Stomach smooth muscle (tissue), 2 donors: ENCODE data around the gene IRF9.

Experiments used
- H3K27ac ChIP-seq: one replicate; pipeline ENCODE4 v1.7.0; 2013; ENCODE audit warnings: mild to moderate bottlenecking, low read length, inconsistent platforms
- H3K27me3 ChIP-seq, 2 donors: one replicate each; pipeline ENCODE4 v1.7.0; 2013; ENCODE audit warnings: low read length in 2 of 2; ENCODE audit not compliant: insufficient read depth in 2 of 2, control insufficient read depth in 1 of 2
- H3K36me3 ChIP-seq, 2 donors: one replicate each; pipeline ENCODE4 v1.7.0; 2013; ENCODE audit warnings: low read length in 2 of 2; ENCODE audit not compliant: control insufficient read depth in 2 of 2, insufficient read depth in 2 of 2
- H3K4me1 ChIP-seq: one replicate; pipeline ENCODE4 v1.7.0; 2013; ENCODE audit warnings: low read length; ENCODE audit not compliant: control insufficient read depth, insufficient read depth
- H3K4me3 ChIP-seq, 2 donors: one replicate each; pipeline ENCODE4 v1.7.0; 2013; ENCODE audit warnings: low read length in 2 of 2
- H3K9ac ChIP-seq, 2 donors: one replicate each; pipeline ENCODE4 v1.7.0; 2013; ENCODE audit warnings: low read length in 2 of 2, mild to moderate bottlenecking in 1 of 2
- H3K9me3 ChIP-seq, 2 donors: one replicate each; pipeline ENCODE4 v1.7.0; 2013; ENCODE audit warnings: low read length in 2 of 2; ENCODE audit not compliant: control insufficient read depth in 2 of 2
- donor health status: healthy.
- donor health status: Pancreatic carcinoma.

IRF9 gene

GRCh38 chr14:24121210-24121609 is 39.9 kb upstream of the IRF9 start:
- Histone ChIP-seq H3K9ac (no peak overlapping the region), H3K4me3 (no peak overlapping the region), H3K36me3 (peaks cover 47 to 51% of the 10 kb centered on the region in 2 donors), H3K4me1 (peaks cover 5% of the 10 kb centered on the region), H3K9me3 (no peaks in the 10 kb centered on the region), H3K27me3 (no peaks in the 10 kb centered on the region), H3K27ac (no peak overlapping the region)

DNA sequence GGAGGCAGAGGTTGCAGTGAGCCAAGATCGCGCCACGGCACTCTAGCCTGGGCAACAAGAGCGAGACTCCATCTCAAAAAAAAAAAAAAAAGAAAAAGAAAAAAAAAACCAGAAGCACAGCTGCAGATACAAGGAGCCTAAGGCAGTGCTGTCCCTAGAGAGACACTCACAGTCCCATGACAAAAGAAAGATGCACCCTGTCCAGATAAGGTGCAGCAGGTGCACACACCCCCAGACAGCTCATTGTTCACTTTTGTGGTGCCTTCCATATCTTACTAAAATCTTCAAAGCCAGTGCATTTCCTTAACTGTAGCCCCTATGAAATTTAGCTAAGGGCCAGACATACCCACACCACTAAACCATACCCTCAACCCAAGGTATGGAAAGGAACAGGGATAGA is 38.6 kb upstream of the IRF9 start:
- no peaks in the 10 kb centered on the region for H3K4me1 ChIP-seq
- H3K27me3 ChIP-seq: no peaks in the 10 kb centered on the region
- H3K36me3 ChIP-seq: peaks cover 47% of the 10 kb centered on the region in 2 donors
- no peak overlapping the region for H3K27ac ChIP-seq
- no peak overlapping the region for H3K4me3 ChIP-seq
- no peak overlapping the region for H3K9ac ChIP-seq
- no peaks in the 10 kb centered on the region for H3K9me3 ChIP-seq

DNA sequence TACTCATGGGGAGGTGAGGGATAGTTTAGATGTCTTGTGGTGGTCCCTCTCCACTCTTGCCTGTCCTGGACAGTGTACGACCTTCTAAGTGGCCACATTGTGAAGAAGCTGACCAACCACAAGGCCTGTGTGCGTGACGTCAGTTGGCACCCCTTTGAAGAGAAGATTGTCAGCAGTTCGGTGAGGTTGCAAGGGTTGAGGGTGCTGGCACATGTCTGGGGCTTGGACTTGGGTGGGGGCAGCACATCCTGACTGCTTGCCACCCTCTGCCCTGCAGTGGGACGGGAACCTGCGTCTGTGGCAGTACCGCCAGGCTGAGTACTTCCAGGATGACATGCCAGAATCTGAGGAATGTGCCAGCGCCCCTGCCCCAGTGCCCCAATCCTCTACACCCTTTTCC is 38.2 kb upstream of the IRF9 start:
- no peaks in the 10 kb centered on the region for H3K4me1 ChIP-seq
- no peak overlapping the region for H3K27ac ChIP-seq
- no peaks in the 10 kb centered on the region for H3K27me3 ChIP-seq
- no peak overlapping the region for H3K4me3 ChIP-seq
- no peak overlapping the region for H3K9ac ChIP-seq
- H3K9me3 ChIP-seq: no peaks in the 10 kb centered on the region
- peaks cover 42 to 44% of the 10 kb centered on the region in 2 donors for H3K36me3 ChIP-seq

- H3K4me1 ChIP-seq: no peaks in the 10 kb centered on the region
- H3K9ac ChIP-seq: no peak overlapping the region
- H3K36me3 ChIP-seq: peaks cover 34 to 36% of the 10 kb centered on the region in 2 donors
- no peaks in the 10 kb centered on the region for H3K9me3 ChIP-seq
- H3K27me3 ChIP-seq: no peaks in the 10 kb centered on the region
- no peak overlapping the region for H3K4me3 ChIP-seq
- no peak overlapping the region for H3K27ac ChIP-seq
Measured at GRCh38 chr14:24123424-24124417, 37.3 kb upstream of the IRF9 start.

GRCh38 chr14:24126939-24127338 is 34.1 kb upstream of the IRF9 start:
- Histone ChIP-seq H3K27me3 (no peaks in the 10 kb centered on the region), H3K9me3 (no peaks in the 10 kb centered on the region), H3K4me1 (no peaks in the 10 kb centered on the region), H3K36me3 (peaks cover 11 to 13% of the 10 kb centered on the region in 2 donors), H3K27ac (no peak overlapping the region), H3K4me3 (no peak overlapping the region), H3K9ac (no peak overlapping the region)

- no peak overlapping the region for H3K9ac ChIP-seq
- peaks cover 8 to 9% of the 10 kb centered on the region in 2 donors for H3K36me3 ChIP-seq
- no peaks in the 10 kb centered on the region for H3K27me3 ChIP-seq
- H3K9me3 ChIP-seq: no peaks in the 10 kb centered on the region
- no peak overlapping the region for H3K4me3 ChIP-seq
- H3K27ac ChIP-seq: no peak overlapping the region
- no peaks in the 10 kb centered on the region for H3K4me1 ChIP-seq
Measured at GRCh38 chr14:24127673-24128072, 33.4 kb upstream of the IRF9 start.

DNA sequence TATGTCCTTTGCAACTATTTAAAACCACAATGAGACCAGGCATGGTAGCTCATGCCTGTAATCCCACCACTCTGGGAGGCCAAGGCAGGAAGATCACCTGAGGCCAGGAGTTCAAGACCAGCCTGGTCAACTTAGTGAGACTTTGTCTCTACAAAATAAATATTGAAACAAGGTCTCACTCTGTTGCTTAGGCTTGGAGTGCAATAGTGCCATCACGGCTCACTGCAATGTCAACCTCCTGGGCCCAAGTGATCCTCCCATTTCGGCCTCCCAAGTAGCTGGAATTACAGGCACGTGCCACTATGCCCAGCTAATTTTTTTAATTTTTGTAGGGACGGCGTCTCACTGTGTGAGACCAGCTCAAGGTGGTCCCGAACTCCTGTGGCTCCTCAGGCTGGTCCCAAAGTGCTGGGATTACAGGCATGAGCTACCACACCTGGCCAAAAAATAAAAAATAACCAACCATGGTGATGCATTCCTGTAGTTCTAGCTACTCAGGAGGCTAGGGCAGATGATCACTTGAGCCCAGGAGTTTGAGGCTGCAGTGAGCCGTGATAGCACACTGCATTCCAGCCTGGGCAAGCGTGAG is 31.6 kb upstream of the IRF9 start:
- Histone ChIP-seq H3K36me3 (no peaks in the 10 kb centered on the region), H3K27ac (no peak overlapping the region)

DNA sequence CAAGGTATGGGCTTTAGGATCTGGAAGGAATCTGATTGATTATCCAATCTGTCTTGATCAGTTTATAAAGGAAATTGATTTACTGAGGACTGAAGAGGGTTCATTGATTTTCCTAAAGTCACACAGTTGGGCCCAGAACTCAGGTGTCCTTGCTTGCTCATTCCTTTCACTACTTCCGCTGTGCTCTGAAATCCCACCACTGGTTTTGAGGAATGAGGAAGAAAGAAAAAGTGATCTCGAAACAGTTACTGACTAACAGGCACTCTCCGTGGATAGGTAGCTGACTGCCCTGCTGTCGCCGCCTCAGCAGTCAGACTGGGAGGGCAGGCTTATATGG is 30.7 kb upstream of the IRF9 start, which contains the start of gene FITM1:
Gene FITM1 (plus strand): TSS at position 280 of the 337 bp plus-strand sequence. CDS start 905 bp downstream, outside the sequence.
- Histone ChIP-seq H3K27ac (no peak within 1 kb of the TSS), H3K9ac (no peak within 1 kb of the TSS), H3K27me3 (no peaks in the 10 kb centered on the region), H3K36me3 (no peaks in the 10 kb centered on the region), H3K4me1 (peaks cover 1% of the 10 kb centered on the region), H3K4me3 (no peak within 1 kb of the TSS), H3K9me3 (no peaks in the 10 kb centered on the region)

More for the DNA sequence above, 31.6 kb upstream of the IRF9 start:
- Histone ChIP-seq H3K4me1 (no peaks in the 10 kb centered on the region), H3K9ac (no peak overlapping the region), H3K27me3 (no peaks in the 10 kb centered on the region), H3K9me3 (no peaks in the 10 kb centered on the region), H3K4me3 (no peak overlapping the region)

- Histone ChIP-seq H3K36me3 (no peaks in the 10 kb centered on the region), H3K27ac (no peak overlapping the region), H3K4me3 (no peak overlapping the region)
Measured at GRCh38 chr14:24130717-24131548, 30.1 kb upstream of the IRF9 start.

DNA sequence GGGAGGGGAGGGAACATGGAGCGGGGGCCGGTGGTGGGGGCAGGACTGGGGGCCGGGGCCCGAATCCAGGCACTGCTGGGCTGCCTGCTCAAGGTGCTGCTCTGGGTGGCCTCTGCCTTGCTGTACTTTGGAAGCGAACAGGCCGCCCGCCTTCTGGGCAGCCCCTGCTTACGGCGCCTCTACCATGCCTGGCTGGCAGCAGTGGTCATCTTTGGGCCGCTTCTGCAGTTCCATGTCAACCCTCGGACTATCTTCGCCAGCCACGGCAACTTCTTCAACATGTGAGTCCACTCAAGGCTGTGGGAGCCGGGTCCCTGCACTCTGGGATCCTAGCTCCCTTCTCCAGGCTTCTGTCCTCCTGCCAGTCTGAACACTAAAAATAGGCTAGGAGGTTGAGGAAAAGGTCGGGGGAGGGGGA is 29.5 kb upstream of the IRF9 start:
- no peaks in the 10 kb centered on the region for H3K36me3 ChIP-seq
- H3K9ac ChIP-seq: no peak overlapping the region
- no peaks in the 10 kb centered on the region for H3K27me3 ChIP-seq
- no peaks in the 10 kb centered on the region for H3K9me3 ChIP-seq
- H3K4me3 ChIP-seq: no peak overlapping the region
- peaks cover 9% of the 10 kb centered on the region for H3K4me1 ChIP-seq
- no peak overlapping the region for H3K27ac ChIP-seq

More at GRCh38 chr14:24130717-24131548, 30.1 kb upstream of the IRF9 start:
- Histone ChIP-seq H3K4me1 (peaks cover 5% of the 10 kb centered on the region), H3K9ac (no peak overlapping the region), H3K27me3 (no peaks in the 10 kb centered on the region), H3K9me3 (no peaks in the 10 kb centered on the region)
